C4-2B (cell line): ENCODE data around the gene ARAP2.

Experiments
- ZFX ChIP-seq: fragments of 450-650 bp; IDR thresholded peaks from 2 replicates; pipeline ENCODE4 v1.6.1; 2017
- TF ChIP-seq, protein P1 (sequence below): fragments of 450-650 bp; conservative IDR thresholded peaks from 2 replicates; pipeline ENCODE4 v1.5.1; 2017; ENCODE audit warnings: mild to moderate bottlenecking

GRCh38 chr4:36183665-36184393 lies 60.5 kb downstream of the ARAP2 start:
- TF ChIP-seq, protein P1, sequence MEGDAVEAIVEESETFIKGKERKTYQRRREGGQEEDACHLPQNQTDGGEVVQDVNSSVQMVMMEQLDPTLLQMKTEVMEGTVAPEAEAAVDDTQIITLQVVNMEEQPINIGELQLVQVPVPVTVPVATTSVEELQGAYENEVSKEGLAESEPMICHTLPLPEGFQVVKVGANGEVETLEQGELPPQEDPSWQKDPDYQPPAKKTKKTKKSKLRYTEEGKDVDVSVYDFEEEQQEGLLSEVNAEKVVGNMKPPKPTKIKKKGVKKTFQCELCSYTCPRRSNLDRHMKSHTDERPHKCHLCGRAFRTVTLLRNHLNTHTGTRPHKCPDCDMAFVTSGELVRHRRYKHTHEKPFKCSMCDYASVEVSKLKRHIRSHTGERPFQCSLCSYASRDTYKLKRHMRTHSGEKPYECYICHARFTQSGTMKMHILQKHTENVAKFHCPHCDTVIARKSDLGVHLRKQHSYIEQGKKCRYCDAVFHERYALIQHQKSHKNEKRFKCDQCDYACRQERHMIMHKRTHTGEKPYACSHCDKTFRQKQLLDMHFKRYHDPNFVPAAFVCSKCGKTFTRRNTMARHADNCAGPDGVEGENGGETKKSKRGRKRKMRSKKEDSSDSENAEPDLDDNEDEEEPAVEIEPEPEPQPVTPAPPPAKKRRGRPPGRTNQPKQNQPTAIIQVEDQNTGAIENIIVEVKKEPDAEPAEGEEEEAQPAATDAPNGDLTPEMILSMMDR = no peak
- no peak for TF ChIP-seq ZFX
